Prostate gland (tissue), 2 donors: Measurements from ENCODE around the gene FLNC. TPM values are rescaled to one million over a fixed set of nuclear protein-coding genes. Genes with fewer than 3 reads are reported as not detected.

Experiments used
- DNase-seq: peaks from one replicate; pipeline ENCODE4 v3.0.0-alpha.2; 2019; ENCODE audit warnings: low spot score
- H3K27ac ChIP-seq, 2 donors: fragments of 200-600 bp; sonication (generic); 2 replicates each; pipeline ENCODE4 v1.5.1; 2017 to 2019
- H3K27me3 ChIP-seq: fragments of 200-600 bp; sonication (generic); replicated peaks from 2 replicates; pipeline ENCODE4 v1.5.1; 2019; ENCODE audit not compliant: insufficient read depth
- H3K36me3 ChIP-seq, 2 donors: fragments of 200-600 bp; sonication (generic); 1 replicate in 1 of 2; 2 replicates in 1 of 2; pipeline versions ENCODE4 v1.5.1 to v1.8.1; 2017 to 2019
- H3K4me1 ChIP-seq: fragments of 200-600 bp; sonication (generic); replicated peaks from 2 replicates; pipeline ENCODE4 v1.5.1; 2019
- H3K4me3 ChIP-seq, 2 donors: fragments of 200-600 bp; sonication (generic); 2 replicates each; pipeline ENCODE4 v1.5.1; 2017 to 2019
- H3K9me3 ChIP-seq: fragments of 200-600 bp; sonication (generic); 2 replicates; pipeline ENCODE4 v1.5.1; 2017
- POLR2A ChIP-seq: fragments of 450-650 bp; IDR thresholded peaks from one replicate; pipeline ENCODE4 v1.6.1; 2016; ENCODE audit warnings: antibody characterized with exemption, mild to moderate bottlenecking
- POLR2AphosphoS5 ChIP-seq: sonication (generic); formaldehyde crosslinking; IDR thresholded peaks from one replicate; pipeline ENCODE4 v1.6.1; 2017; ENCODE audit warnings: antibody characterized with exemption
- WGBS: methylation state at CpG from one replicate; pipeline ENCODE4 v1.1.5; 2018; 5-methylcytosine and 5-hydroxymethylcytosine counted together
- intact Hi-C: fragments of 100-400 bp; cut with DNase I; formaldehyde crosslinking; loops from one replicate; pipeline ENCODE4 v1.14.2; 2022
- total RNA-seq, 2 donors: library from RNA; depleted of rRNA; stranded (reverse); fragments of >200 nt; gene quantifications; one replicate each; pipeline ENCODE4 v1.1.0, GENCODE V29; 2016
- TF ChIP-seq, protein P1 (sequence below), 4 experiments: fragments of 200-600 bp in 2 of 4; fragments of 450-650 bp in 2 of 4; sonication (generic) in 2 of 4; IDR thresholded peaks; 1 replicate in 3 of 4; 2 replicates in 1 of 4; pipeline ENCODE4 v1.5.1; 2016 to 2019; ENCODE audit warnings: antibody characterized with exemption in 4 of 4, mild to moderate bottlenecking in 2 of 4, moderate library complexity in 2 of 4

FLNC gene
- total RNA-seq, 2 donors from 2014 or later = 104 to 150 TPM

DNA sequence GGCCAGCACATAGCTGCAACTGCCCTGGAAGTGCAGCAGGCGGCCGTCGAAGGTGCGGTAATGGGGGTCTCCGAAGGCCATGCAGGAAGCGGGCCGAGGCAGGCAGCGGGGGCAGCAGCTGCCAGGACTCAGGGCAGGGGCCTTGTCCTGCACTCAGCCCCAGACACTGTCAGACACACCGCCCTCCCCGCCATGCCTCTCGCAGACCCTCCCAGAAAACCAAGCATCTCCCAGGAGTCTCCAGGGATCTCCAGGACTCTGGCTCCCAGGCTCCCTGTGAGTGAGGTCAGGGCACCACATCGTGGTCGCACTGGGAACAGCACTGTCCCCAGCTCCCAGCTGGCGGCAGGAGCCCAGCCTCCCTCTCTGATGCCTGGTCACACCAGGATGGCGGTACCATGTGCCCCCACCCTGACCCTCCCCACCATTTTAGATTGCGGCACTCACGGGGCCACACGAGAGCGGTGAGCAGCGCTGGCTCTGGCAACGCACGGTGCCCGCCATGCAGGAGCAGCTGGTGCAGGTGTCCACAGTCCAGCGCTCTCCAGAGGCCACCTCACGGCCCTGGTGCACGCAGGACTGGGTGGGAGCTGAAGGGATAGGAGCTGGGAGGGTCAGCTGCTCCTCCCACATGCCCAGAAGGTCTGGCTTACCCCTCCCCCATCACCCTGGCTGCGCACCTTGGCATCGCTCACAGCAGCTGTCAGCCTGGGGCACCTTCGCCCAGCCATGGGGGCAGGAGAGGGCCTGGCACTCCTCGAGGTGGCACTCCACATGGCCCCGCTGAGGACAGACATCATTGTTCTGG lies 49.9 kb downstream of the FLNC start:
- intact Hi-C loops = loop anchor here (5.0 kb wide), 2 partner anchors 268 to 403 kb away; partner anchors contain the start of gene METTL2B
- Histone ChIP-seq H3K4me1 (no peaks in the 10 kb centered on the region), H3K4me3 (no peak overlapping the region), H3K27me3 (no peaks in the 10 kb centered on the region), H3K9me3 (no peaks in the 10 kb centered on the region), H3K36me3 (no peaks in the 10 kb centered on the region), H3K27ac (no peak overlapping the region)
- DNase-seq = peak; percentile 47
- TF ChIP-seq POLR2AphosphoS5 = no peak
- TF ChIP-seq, protein P1, sequence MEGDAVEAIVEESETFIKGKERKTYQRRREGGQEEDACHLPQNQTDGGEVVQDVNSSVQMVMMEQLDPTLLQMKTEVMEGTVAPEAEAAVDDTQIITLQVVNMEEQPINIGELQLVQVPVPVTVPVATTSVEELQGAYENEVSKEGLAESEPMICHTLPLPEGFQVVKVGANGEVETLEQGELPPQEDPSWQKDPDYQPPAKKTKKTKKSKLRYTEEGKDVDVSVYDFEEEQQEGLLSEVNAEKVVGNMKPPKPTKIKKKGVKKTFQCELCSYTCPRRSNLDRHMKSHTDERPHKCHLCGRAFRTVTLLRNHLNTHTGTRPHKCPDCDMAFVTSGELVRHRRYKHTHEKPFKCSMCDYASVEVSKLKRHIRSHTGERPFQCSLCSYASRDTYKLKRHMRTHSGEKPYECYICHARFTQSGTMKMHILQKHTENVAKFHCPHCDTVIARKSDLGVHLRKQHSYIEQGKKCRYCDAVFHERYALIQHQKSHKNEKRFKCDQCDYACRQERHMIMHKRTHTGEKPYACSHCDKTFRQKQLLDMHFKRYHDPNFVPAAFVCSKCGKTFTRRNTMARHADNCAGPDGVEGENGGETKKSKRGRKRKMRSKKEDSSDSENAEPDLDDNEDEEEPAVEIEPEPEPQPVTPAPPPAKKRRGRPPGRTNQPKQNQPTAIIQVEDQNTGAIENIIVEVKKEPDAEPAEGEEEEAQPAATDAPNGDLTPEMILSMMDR (IDR thresholded peaks at IDR 0.05) = peak; percentile 44 to 84 (median 66)
- 49% methylated on average over 28 of the region's 31 CpGs for WGBS

DNA sequence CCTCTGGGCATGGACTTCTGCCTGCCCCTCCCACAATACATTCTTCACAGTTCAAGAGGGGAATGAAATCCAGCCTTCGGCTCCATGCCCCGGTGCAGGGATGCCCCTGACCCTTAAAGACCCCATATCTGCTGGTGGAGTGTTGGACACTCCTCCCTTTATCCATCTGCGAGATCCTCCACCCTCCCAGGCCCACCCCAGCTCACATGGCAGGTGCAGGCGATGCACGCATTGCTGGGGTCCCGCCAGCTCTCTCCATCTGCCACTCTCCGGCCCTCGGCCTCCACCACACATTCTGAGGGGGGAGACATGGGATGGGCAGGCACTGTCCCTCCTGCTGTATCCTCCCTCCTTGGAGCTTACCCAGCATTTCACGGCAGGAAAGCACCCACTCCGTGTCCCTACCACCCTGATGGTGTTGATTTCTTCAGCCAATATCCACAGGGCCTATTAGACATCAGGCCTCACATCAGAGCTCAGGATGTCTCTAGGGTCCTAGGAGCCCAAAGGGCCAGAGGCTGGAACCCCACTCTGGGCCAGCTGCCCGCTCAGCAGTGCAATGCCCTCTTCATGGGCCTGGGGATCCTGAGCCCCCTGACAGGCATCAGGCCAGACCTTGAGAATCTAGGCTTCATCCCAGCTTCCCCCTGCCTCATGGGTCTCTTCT lies 50.7 kb downstream of the FLNC start:
- DNase-seq = no peak
- Histone ChIP-seq H3K4me3 (no peak overlapping the region), H3K27ac (no peak overlapping the region), H3K4me1 (no peaks in the 10 kb centered on the region), H3K9me3 (no peaks in the 10 kb centered on the region), H3K36me3 (no peaks in the 10 kb centered on the region), H3K27me3 (no peaks in the 10 kb centered on the region)
- intact Hi-C loops = loop anchor here (5.0 kb wide), 2 partner anchors 269 to 404 kb away; partner anchors contain the start of gene METTL2B
- TF ChIP-seq POLR2AphosphoS5 (no peak), POLR2A (no peak)
- TF ChIP-seq, protein P1 (IDR thresholded peaks at IDR 0.05) = no peak
- WGBS = 67% methylated on average over 11 of the region's 11 CpGs

DNA sequence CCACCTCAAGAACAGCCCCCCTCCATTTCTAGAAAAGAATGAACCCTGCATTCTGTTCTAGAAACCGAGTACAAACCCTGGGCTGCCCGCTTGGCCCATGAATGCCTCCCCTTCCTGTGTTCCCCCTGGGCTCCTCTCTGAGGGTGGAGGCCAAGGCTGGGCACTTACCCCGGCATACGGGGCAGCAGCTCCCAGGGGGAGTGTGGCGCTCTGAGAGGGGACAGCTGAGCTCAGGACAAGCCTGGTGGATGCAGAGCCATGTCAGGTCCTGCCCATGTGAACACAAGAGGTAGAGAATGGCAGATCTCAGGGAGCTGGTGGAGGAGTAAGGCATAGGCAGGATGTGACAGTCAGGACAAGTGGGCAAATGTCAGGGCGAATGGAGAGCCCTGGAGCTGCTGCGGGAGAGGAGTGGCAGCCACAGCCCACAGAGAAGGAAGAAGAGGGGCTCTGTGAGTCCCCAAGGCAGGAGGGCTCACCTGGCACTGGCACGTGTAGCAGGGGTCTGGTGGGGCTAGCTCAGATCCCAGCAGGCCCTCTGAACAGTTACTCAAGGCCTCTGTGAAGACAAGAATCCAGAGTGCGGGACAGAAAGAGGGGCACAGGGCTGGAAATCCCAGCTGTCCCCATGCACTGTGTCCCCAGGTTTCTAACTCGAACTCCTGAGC lies 51.4 kb downstream of the FLNC start:
- Histone ChIP-seq H3K4me3 (no peak overlapping the region), H3K4me1 (no peaks in the 10 kb centered on the region), H3K9me3 (no peaks in the 10 kb centered on the region), H3K36me3 (no peaks in the 10 kb centered on the region), H3K27ac (no peak overlapping the region), H3K27me3 (no peaks in the 10 kb centered on the region)
- no peak for DNase-seq
- TF ChIP-seq, protein P1 (IDR thresholded peaks at IDR 0.05) = no peak
- TF ChIP-seq POLR2A (no peak), POLR2AphosphoS5 (no peak)
- intact Hi-C loops = loop anchor here (5.0 kb wide), 2 partner anchors 269 to 404 kb away; partner anchors contain the start of gene METTL2B
- 87% methylated on average over 10 of the region's 10 CpGs for WGBS

DNA sequence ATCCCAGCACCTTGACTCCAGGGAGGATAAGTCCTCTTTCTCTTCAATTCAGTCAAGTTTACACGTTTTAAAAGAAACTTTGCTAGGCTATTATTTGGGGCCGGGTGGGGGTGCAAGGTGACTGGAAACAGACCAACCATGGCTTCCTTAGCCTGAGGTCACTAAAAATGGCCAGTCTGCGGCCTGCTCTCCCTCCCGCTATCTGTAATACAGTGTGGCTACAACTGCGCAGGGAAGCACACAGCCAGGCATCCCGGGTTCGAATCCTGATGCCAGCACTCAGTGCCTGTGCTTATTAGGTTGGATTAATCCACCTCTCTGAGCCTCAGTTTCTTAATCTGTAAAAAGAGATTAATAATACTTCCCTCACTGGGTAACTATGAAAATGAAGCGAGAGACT lies 51.9 kb downstream of the FLNC start:
- Histone ChIP-seq H3K36me3 (no peaks in the 10 kb centered on the region), H3K27me3 (no peaks in the 10 kb centered on the region), H3K4me1 (no peaks in the 10 kb centered on the region), H3K27ac (no peak overlapping the region), H3K9me3 (no peaks in the 10 kb centered on the region), H3K4me3 (no peak overlapping the region)
- DNase-seq = no peak
- WGBS = 88% methylated on average over 8 of the region's 8 CpGs
- intact Hi-C loops = loop anchor here (5.0 kb wide), 2 partner anchors 270 to 405 kb away; partner anchors contain the start of gene METTL2B
- TF ChIP-seq POLR2A (no peak), POLR2AphosphoS5 (no peak)
- TF ChIP-seq, protein P1 (IDR thresholded peaks at IDR 0.05) = no peak
